ENCODE data around the gene TMEM131.

- no peak for TF ChIP-seq CTCF (IDR thresholded peaks at IDR 0.05)
- TF ChIP-seq EP300 (IDR thresholded peaks at IDR 0.05) = no peak
- no peak for TF ChIP-seq POLR2A (IDR thresholded peaks at IDR 0.05)
- no peak for TF ChIP-seq POLR2AphosphoS5 (IDR thresholded peaks at IDR 0.05)
Measured at GRCh38 chr2:97796465-97797126, 199.2 kb downstream of the TMEM131 start.

Data from sigmoid colon (tissue), 4 donors.